CD14-positive monocyte (primary cell): Measurements from ENCODE around the gene CST11. TPM values are rescaled to one million over a fixed set of nuclear protein-coding genes. Genes with fewer than 3 reads are reported as not detected.

Experiments used
- DNase-seq, 3 donors: peaks; one replicate each; pipeline ENCODE4 v3.0.0-alpha.2; 2011 to 2022
- H2AFZ ChIP-seq: 2 replicates; pipeline ENCODE4 v1.6.0; 2012; ENCODE audit warnings: mild to moderate bottlenecking, low read depth, low read length, inconsistent platforms; ENCODE audit not compliant: insufficient read depth, poor library complexity, severe bottlenecking
- H3K27ac ChIP-seq, 2 donors: 1 replicate in 1 of 2; 2 replicates in 1 of 2; pipeline ENCODE4 v1.5.1; 2012 to 2013; ENCODE audit warnings: low read length in 2 of 2, control low read depth in 1 of 2, inconsistent platforms in 1 of 2, low read depth in 1 of 2, mild to moderate bottlenecking in 1 of 2
- H3K27me3 ChIP-seq, 2 donors: one replicate each; pipeline versions ENCODE4 v1.6.0 to v1.6.1; 2011 to 2013; ENCODE audit warnings: low read length in 2 of 2; ENCODE audit not compliant: control insufficient read depth in 2 of 2, insufficient read depth in 2 of 2
- H3K36me3 ChIP-seq, 2 donors: replicated peaks in 1 of 2; 1 replicate in 1 of 2; 2 replicates in 1 of 2; pipeline versions ENCODE4 v1.5.1 to v1.6.1; 2012 to 2013; ENCODE audit warnings: low read length in 2 of 2, control low read depth in 1 of 2, inconsistent platforms in 1 of 2, mild to moderate bottlenecking in 1 of 2; ENCODE audit not compliant: insufficient read depth in 2 of 2, control insufficient read depth in 1 of 2
- H3K4me1 ChIP-seq, 2 donors: 1 replicate in 1 of 2; 2 replicates in 1 of 2; pipeline versions ENCODE4 v1.5.1 to v1.6.1; 2012 to 2013; ENCODE audit warnings: low read length in 2 of 2, control low read depth in 1 of 2, inconsistent platforms in 1 of 2, mild to moderate bottlenecking in 1 of 2, moderate library complexity in 1 of 2; ENCODE audit not compliant: insufficient read depth in 2 of 2, control insufficient read depth in 1 of 2
- H3K4me2 ChIP-seq: replicated peaks from 2 replicates; pipeline ENCODE3; 2012; ENCODE audit warnings: low read length, moderate library complexity, mild to moderate bottlenecking; ENCODE audit not compliant: poor library complexity, severe bottlenecking; ENCODE audit errors: extremely low read depth
- H3K4me3 ChIP-seq, 3 experiments: fragments of 200-600 bp in 1 of 3; sonication (generic) in 1 of 3; replicated peaks in 1 of 3; 1 replicate in 2 of 3; 2 replicates in 1 of 3; pipeline ENCODE4 v1.5.1; 2011 to 2013; ENCODE audit warnings: low read length in 3 of 3, mild to moderate bottlenecking in 3 of 3, control low read depth in 2 of 3, low read depth in 2 of 3, inconsistent platforms in 1 of 3, moderate library complexity in 1 of 3
- H3K79me2 ChIP-seq: 2 replicates; pipeline ENCODE4 v1.6.0; 2012; ENCODE audit warnings: mild to moderate bottlenecking, control low read depth, inconsistent platforms, low read length, moderate library complexity; ENCODE audit not compliant: insufficient read depth
- H3K9ac ChIP-seq: 2 replicates; pipeline ENCODE4 v1.6.0; 2017; ENCODE audit warnings: low read length, mild to moderate bottlenecking; ENCODE audit not compliant: insufficient read depth, poor library complexity, severe bottlenecking
- H3K9me3 ChIP-seq, 2 donors: replicated peaks in 1 of 2; 1 replicate in 1 of 2; 2 replicates in 1 of 2; pipeline versions ENCODE4 v1.5.1 to v1.6.1; 2012 to 2013; ENCODE audit warnings: low read length in 2 of 2, control low read depth in 1 of 2; ENCODE audit not compliant: control insufficient read depth in 1 of 2, insufficient read depth in 1 of 2
- H4K20me1 ChIP-seq: 2 replicates; pipeline ENCODE4 v1.6.0; 2012; ENCODE audit warnings: mild to moderate bottlenecking, low read length, control low read depth, moderate library complexity; ENCODE audit not compliant: insufficient read depth
- H3K27ac Mint-ChIP-seq, 7 donors: one replicate each; pipeline ENCODE4 v1.8.0; 2020; ENCODE audit warnings: mild to moderate bottlenecking in 7 of 7, mixed read lengths in 7 of 7, moderate library complexity in 6 of 7, inconsistent platforms in 2 of 7
- H3K27me3 Mint-ChIP-seq, 3 donors: one replicate each; pipeline ENCODE4 v1.8.0; 2021 to 2022; ENCODE audit warnings: low read depth in 3 of 3, mild to moderate bottlenecking in 3 of 3, mixed read lengths in 3 of 3, moderate library complexity in 3 of 3, inconsistent platforms in 1 of 3
- H3K36me3 Mint-ChIP-seq, 2 donors: one replicate each; pipeline ENCODE4 v1.8.0; 2020; ENCODE audit warnings: mixed read lengths in 2 of 2, inconsistent platforms in 1 of 2, mild to moderate bottlenecking in 1 of 2
- H3K4me1 Mint-ChIP-seq: one replicate; pipeline ENCODE4 v1.8.0; 2020; ENCODE audit warnings: mild to moderate bottlenecking, mixed read lengths
- H3K4me3 Mint-ChIP-seq, 2 donors: one replicate each; pipeline ENCODE4 v1.8.0; 2020; ENCODE audit warnings: mild to moderate bottlenecking in 2 of 2, mixed read lengths in 2 of 2, moderate library complexity in 1 of 2
- H3K9me3 Mint-ChIP-seq, 7 donors: one replicate each; pipeline ENCODE4 v1.8.0; 2020 to 2022; ENCODE audit warnings: mixed read lengths in 7 of 7, mild to moderate bottlenecking in 6 of 7, moderate library complexity in 6 of 7, inconsistent platforms in 2 of 7
- CTCF ChIP-seq: fragments of 200-600 bp; IDR thresholded peaks from one replicate; pipeline ENCODE4 v1.8.0; 2022; ENCODE audit warnings: antibody characterized with exemption, mild to moderate bottlenecking
- WGBS: methylation state at CpG from one replicate; pipeline ENCODE4 v1.1.5; 2013; ENCODE audit warnings: missing lambda C conversion rate; ENCODE audit not compliant: insufficient coverage; 5-methylcytosine and 5-hydroxymethylcytosine counted together
- intact Hi-C, 2 donors: fragments of 100-400 bp; cut with micrococcal nuclease; formaldehyde crosslinking; loops; one replicate each; pipeline versions ENCODE4 v1.15.0 to v1.15.1; 2023
- polyA plus RNA-seq, 3 donors: library from polyadenylated mRNA; depleted of rRNA in 1 of 3; unstranded in 2 of 3; stranded (reverse) in 1 of 3; fragments of 300-500 nt in 2 of 3; fragments of >200 nt in 1 of 3; fragmentation: Illumina TruSeq in 2 of 3; gene quantifications; 1 replicate in 2 of 3; 2 replicates in 1 of 3; pipeline ENCODE4 v1.2.3, GENCODE V29; 2012 to 2021

CST11 gene
- polyA plus RNA-seq, 3 donors: not detected

GRCh38 chr20:23456409-23456808 is 3.7 kb upstream of the CST11 start:
- no peak overlapping the region for H3K27ac Mint-ChIP-seq

GRCh38 chr20:23455639-23456038 is 3.0 kb upstream of the CST11 start:
- Histone ChIP-seq H3K36me3 (no peaks in the 10 kb centered on the region), H3K4me2 (no peak overlapping the region), H3K9ac (no peak overlapping the region), H4K20me1 (no peaks in the 10 kb centered on the region), H3K79me2 (no peaks in the 10 kb centered on the region), H3K4me1 (no peaks in the 10 kb centered on the region), H2AFZ (no peak overlapping the region), H3K9me3 (no peaks in the 10 kb centered on the region), H3K4me3 (no peak overlapping the region), H3K27me3 (no peaks in the 10 kb centered on the region), H3K27ac (no peak overlapping the region)
- Mint-ChIP-seq H3K4me3 (no peak overlapping the region), H3K4me1 (peaks cover 11% of the 10 kb centered on the region), H3K9me3 (peaks cover 0 to 4% (median 0%) of the 10 kb centered on the region in 7 donors), H3K27me3 (peaks cover 2 to 6% (median 2%) of the 10 kb centered on the region in 3 donors), H3K36me3 (no peaks in the 10 kb centered on the region), H3K27ac (peak overlapping the region in 1 of 7 donors; percentile 4)
- no peak for TF ChIP-seq CTCF
- WGBS: 73% methylated on average over 6 of the region's 7 CpGs
- no peak for DNase-seq
- intact Hi-C loops: no loop called here

More at GRCh38 chr20:23456409-23456808, 3.7 kb upstream of the CST11 start:
- no peak for TF ChIP-seq CTCF
- no peaks in the 10 kb centered on the region for H3K36me3 Mint-ChIP-seq
- H3K36me3 ChIP-seq: no peaks in the 10 kb centered on the region
- H3K27me3 ChIP-seq: no peaks in the 10 kb centered on the region
- peaks cover 2 to 6% (median 2%) of the 10 kb centered on the region in 3 donors for H3K27me3 Mint-ChIP-seq
- no peak overlapping the region for H2AFZ ChIP-seq
- H3K4me1 ChIP-seq: no peaks in the 10 kb centered on the region
- 13% methylated on average over 2 of the region's 3 CpGs for WGBS
- H3K27ac ChIP-seq: no peak overlapping the region
- H3K9me3 Mint-ChIP-seq: peaks cover 0 to 4% (median 0%) of the 10 kb centered on the region in 7 donors
- intact Hi-C loops: no loop called here
- H3K79me2 ChIP-seq: no peaks in the 10 kb centered on the region
- no peak overlapping the region for H3K9ac ChIP-seq
- no peaks in the 10 kb centered on the region for H3K9me3 ChIP-seq
- no peak overlapping the region for H3K4me3 ChIP-seq
- peaks cover 11% of the 10 kb centered on the region for H3K4me1 Mint-ChIP-seq
- no peak for DNase-seq
- no peaks in the 10 kb centered on the region for H4K20me1 ChIP-seq
- no peak overlapping the region for H3K4me3 Mint-ChIP-seq
- H3K4me2 ChIP-seq: no peak overlapping the region
